Activated CD4-positive, alpha-beta T cell treated with anti-CD3 and anti-CD28 coated beads for 36 hours (primary cell): ENCODE data around the gene FH. TPM values are rescaled to one million over a fixed set of nuclear protein-coding genes. Genes with fewer than 3 reads are reported as not detected.

Experiments used
- ATAC-seq: fragments of 200-7000 bp; cut with Tn5 transposase; one replicate; pipeline ENCODE4 v1.10.0; 2021; ENCODE audit warnings: mild to moderate bottlenecking, moderate library complexity
- CTCF ChIA-PET: fragments of 350-600 bp; sonication (Branson Sonifier 250); formaldehyde crosslinking; loops from one replicate; lab custom pipeline; 2021; ENCODE audit warnings: antibody characterized with exemption; lab: Charles Lee
- POLR2A ChIA-PET: fragments of 350-600 bp; sonication (Branson Sonifier 250); formaldehyde crosslinking; loops from one replicate; lab custom pipeline; 2021; ENCODE audit warnings: antibody characterized with exemption, inconsistent platforms; lab: Charles Lee
- DNase-seq: peaks from one replicate; pipeline ENCODE4 v3.0.0-alpha.2; 2020
- H3K27ac Mint-ChIP-seq: one replicate; pipeline ENCODE4 v1.8.0; 2021; ENCODE audit warnings: mixed read lengths
- H3K27me3 Mint-ChIP-seq: one replicate; pipeline ENCODE4 v1.8.0; 2021; ENCODE audit warnings: mixed read lengths
- H3K36me3 Mint-ChIP-seq: one replicate; pipeline ENCODE4 v1.8.0; 2021; ENCODE audit warnings: low read depth, mixed read lengths
- H3K4me1 Mint-ChIP-seq: one replicate; pipeline ENCODE4 v1.8.0; 2021; ENCODE audit warnings: mixed read lengths
- H3K4me3 Mint-ChIP-seq: one replicate; pipeline ENCODE4 v1.8.0; 2021; ENCODE audit warnings: mild to moderate bottlenecking, moderate library complexity, mixed read lengths
- H3K9me3 Mint-ChIP-seq: one replicate; pipeline ENCODE4 v1.8.0; 2021; ENCODE audit warnings: low read depth, mixed read lengths
- intact Hi-C, 2 experiments: fragments of 100-400 bp; cut with DNase I in 1 of 2; cut with micrococcal nuclease in 1 of 2; formaldehyde crosslinking; loops; one replicate each; pipeline versions ENCODE4 v1.14.2 to v1.15.1; 2022 to 2024; cut with DNase I, micrococcal nuclease
- total RNA-seq, 2 experiments: library from RNA; stranded (reverse); gene quantifications; one replicate each; pipeline ENCODE4 v1.2.3, GENCODE V29; 2021

The FH gene
- total RNA-seq, 2 experiments from 2014 or later, result 80.2 to 94.3 TPM

DNA sequence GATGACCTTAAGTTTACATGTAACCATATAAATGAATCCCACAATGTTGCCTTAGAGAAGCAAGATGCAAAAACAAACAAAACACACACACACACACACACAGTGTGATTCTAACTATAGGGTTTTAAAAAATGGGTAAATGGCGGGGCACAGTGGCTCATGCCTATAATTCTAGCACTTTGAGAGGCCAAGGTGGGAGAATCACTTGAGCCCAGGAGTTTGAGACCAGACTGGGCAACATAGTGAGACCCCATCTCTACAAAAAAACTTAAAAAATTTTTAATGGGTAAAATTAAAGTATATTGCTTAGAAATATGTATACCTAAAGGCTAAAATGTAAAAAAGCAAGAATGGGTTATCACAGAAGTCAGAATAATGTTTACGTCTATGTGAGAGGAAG lies 28.5 kb upstream of the FH start:
- ATAC-seq, result no peak
- Mint-ChIP-seq H3K4me1 (peaks cover 27% of the 10 kb centered on the region), H3K9me3 (peaks cover 2% of the 10 kb centered on the region), H3K27ac (no peak overlapping the region), H3K27me3 (no peaks in the 10 kb centered on the region), H3K4me3 (no peak overlapping the region), H3K36me3 (peaks cover 1% of the 10 kb centered on the region)
- no peak for DNase-seq
- intact Hi-C loops, result no loop called here
- CTCF ChIA-PET, result interaction anchor here (1.4 kb wide), 1 partner anchor 11 kb away, joined by 3 read pairs; no protein-coding TSS in a partner anchor
- POLR2A ChIA-PET, result no interaction called here

DNA sequence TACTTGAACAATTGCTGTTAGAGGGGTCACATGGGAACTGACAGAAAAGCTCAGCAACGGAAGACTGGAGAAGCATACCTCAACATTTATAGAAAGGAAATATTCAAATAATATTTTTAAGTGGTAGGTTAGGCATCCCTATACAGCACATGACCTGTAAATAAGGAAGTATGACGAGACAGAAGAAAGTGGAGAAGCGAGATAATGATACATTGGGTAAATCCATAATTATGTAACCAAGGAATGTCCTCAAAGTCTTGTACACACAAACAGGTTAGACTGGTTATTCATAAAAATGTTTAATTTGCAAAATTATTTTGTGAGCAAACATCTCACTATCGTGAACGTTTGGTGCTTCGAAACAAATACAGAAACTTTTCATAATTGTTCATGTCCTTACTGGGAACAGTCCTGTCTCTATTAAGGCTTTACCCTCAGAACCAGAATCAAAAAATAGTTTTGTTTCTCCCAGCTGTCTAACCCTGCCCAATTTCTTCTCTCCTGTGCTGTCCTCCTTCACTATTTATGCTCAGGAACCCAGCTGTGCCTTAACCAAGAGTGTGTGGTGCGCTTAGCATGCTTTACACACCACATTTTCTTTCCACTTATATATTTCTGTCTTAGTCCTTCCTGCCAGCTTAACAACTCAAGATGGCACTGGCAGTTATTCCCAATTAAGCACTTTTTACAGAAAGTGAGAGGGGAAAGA lies 22.8 kb upstream of the FH start:
- no peak for DNase-seq
- peaks cover 6% of the 10 kb centered on the region for H3K9me3 Mint-ChIP-seq
- no peak for ATAC-seq
- H3K36me3 Mint-ChIP-seq, result peaks cover 4% of the 10 kb centered on the region
- POLR2A ChIA-PET, result no interaction called here
- CTCF ChIA-PET, result interaction anchor here (0.9 to 2.0 kb wide), 2 partner anchors 8 to 810 kb away, joined by 3 to 7 read pairs; no protein-coding TSS in a partner anchor
- no peaks in the 10 kb centered on the region for H3K27me3 Mint-ChIP-seq
- H3K27ac Mint-ChIP-seq, result no peak overlapping the region
- intact Hi-C loops, result no loop called here
- H3K4me3 Mint-ChIP-seq, result no peak overlapping the region
- peaks cover 6% of the 10 kb centered on the region for H3K4me1 Mint-ChIP-seq

DNA sequence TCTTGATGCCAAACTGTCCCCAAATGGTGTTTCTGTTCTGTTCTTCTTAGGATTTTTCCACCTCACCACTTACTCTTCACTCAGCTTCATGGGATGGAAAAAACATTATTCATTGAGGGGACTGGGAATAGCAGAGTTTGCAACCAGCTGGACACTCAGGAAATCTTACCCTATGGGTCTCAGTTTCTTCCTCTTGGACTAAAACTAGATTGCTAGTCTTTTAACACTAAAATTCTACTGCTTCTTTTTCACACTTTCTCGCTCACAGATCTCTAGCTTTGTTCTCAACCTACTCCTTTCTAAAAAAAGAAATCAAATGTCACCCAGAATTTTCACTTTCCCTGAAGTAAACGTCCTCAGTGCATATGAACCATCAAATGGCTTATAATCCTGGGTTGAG lies 17.4 kb upstream of the FH start:
- Mint-ChIP-seq H3K36me3 (peaks cover 5% of the 10 kb centered on the region), H3K27ac (peak overlapping the region; percentile 27), H3K27me3 (no peaks in the 10 kb centered on the region), H3K4me3 (no peak overlapping the region), H3K4me1 (peaks cover 34% of the 10 kb centered on the region), H3K9me3 (peaks cover 7% of the 10 kb centered on the region)
- DNase-seq (no peak), ATAC-seq (no peak)
- POLR2A ChIA-PET, result no interaction called here
- CTCF ChIA-PET, result interaction anchor here (0.6 to 2.4 kb wide), 10 partner anchors 9 to 360 kb away, joined by 3 to 8 read pairs (median 3); partner anchors contain the start of gene FH
- intact Hi-C loops, result no loop called here

DNA sequence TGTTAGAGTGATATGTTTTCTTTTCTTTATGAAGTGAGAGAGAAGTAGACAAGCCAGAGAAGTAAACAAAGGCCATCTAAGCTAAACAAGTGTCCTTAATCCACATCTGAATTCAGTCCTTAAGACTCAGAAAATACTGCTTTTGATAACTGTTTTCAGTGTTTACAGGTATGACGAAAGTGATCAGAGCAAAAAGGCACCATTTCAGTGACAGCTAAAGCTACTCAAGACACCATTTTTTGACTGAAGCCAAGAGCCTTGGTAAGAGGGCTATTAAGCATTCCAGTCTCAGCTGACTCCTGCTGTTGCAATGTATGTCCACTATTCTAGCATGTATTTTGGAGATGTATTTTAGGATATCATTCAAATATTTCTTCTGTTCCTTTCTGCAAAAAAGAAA lies 16.7 kb upstream of the FH start:
- ATAC-seq (no peak), DNase-seq (no peak)
- H3K36me3 Mint-ChIP-seq, result peaks cover 5% of the 10 kb centered on the region
- peaks cover 7% of the 10 kb centered on the region for H3K9me3 Mint-ChIP-seq
- H3K27ac Mint-ChIP-seq, result no peak overlapping the region
- ChIA-PET POLR2A (interaction anchor here (0.7 kb wide), 1 partner anchor 80 kb away, joined by 3 read pairs; no protein-coding TSS in a partner anchor), CTCF (interaction anchor here (1.0 to 2.4 kb wide), 7 partner anchors 14 to 462 kb away, joined by 3 to 8 read pairs (median 4); partner anchors contain the start of gene FH)
- no peak overlapping the region for H3K4me3 Mint-ChIP-seq
- no peaks in the 10 kb centered on the region for H3K27me3 Mint-ChIP-seq
- peaks cover 41% of the 10 kb centered on the region for H3K4me1 Mint-ChIP-seq
- intact Hi-C loops, result no loop called here

DNA sequence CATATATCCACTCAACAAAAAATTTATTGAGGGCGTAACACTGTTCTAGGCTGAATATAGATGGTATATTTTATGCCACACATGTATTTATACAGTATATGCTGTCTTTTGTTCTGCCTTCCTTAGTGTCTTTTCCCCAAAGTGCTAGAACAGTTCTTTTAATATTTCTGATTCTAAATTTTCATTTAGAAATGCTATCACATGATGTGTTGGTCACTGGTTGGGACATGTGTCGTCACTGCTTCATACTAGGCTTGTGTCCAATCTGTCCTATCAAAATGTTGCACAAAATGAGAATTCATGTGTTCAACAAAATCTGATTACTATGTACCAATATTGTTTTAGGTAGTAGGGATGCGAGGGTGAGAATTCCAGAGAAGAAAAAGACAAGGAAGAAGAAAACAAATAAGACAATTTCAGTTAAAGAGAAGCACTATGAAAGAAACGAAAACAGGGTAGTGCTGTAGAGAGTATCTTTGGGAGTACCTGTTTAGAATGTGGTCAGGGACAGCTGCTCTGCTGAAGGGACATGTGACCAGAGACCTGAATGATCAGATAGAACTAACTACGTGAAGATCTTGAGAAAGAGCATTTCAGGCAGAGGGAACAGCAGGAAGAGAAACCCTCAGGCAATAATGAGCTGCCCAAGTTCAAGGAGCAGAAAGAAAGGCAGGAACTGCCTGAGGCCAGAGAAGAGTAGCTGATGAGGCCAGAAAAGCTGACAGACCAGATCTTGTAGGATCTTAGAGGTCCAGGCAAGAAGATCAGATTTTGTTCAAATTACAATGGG lies 14.0 kb upstream of the FH start:
- DNase-seq (no peak), ATAC-seq (no peak)
- ChIA-PET CTCF (interaction anchor here (0.5 to 1.4 kb wide), 6 partner anchors 14 to 467 kb away, joined by 3 to 12 read pairs (median 3); partner anchors contain the start of gene FH), POLR2A (no interaction called here)
- Mint-ChIP-seq H3K4me1 (peaks cover 44% of the 10 kb centered on the region), H3K27ac (no peak overlapping the region), H3K36me3 (peaks cover 5% of the 10 kb centered on the region), H3K4me3 (no peak overlapping the region), H3K27me3 (peaks cover 1% of the 10 kb centered on the region), H3K9me3 (peaks cover 7% of the 10 kb centered on the region)
- intact Hi-C loops, result loop anchor here in 1 of 2 experiments (2.0 to 5.0 kb wide), 5 partner anchors 17 to 464 kb away; partner anchors contain the start of genes EXO1 and MAP1LC3C

DNA sequence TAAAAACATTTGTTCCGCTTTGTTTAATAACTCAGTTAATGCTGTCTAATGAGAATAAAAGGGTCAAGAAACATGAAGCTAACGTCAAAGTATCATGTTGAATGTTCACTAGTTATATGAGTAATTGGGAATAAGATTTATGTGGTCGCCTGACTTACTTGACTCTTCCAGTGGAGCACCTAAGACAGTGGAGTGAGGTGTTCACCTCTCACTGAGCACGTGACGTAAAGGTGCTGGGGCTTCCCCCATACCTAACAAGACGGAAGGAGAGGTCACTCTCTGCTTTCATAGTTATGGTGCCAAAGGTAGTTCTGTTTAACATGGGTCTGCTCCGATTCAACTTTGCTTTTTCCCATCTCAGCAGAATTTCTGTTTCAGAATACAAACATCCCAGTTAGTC lies 13.3 kb upstream of the FH start:
- ChIA-PET CTCF (interaction anchor here (0.7 to 1.4 kb wide), 8 partner anchors 8 to 100 kb away, joined by 3 to 12 read pairs (median 4); no protein-coding TSS in a partner anchor), POLR2A (no interaction called here)
- ATAC-seq (peak; percentile 62), DNase-seq (peak; percentile 36)
- no peak overlapping the region for H3K4me3 Mint-ChIP-seq
- H3K36me3 Mint-ChIP-seq, result peaks cover 5% of the 10 kb centered on the region
- peaks cover 3% of the 10 kb centered on the region for H3K27me3 Mint-ChIP-seq
- no peak overlapping the region for H3K27ac Mint-ChIP-seq
- intact Hi-C loops, result loop anchor here (1.0 to 5.0 kb wide), 8 partner anchors 18 to 464 kb away; partner anchors contain the start of genes EXO1 (in 1 of the 2) and MAP1LC3C (in 1 of the 2)
- peaks cover 43% of the 10 kb centered on the region for H3K4me1 Mint-ChIP-seq
- peaks cover 5% of the 10 kb centered on the region for H3K9me3 Mint-ChIP-seq

DNA sequence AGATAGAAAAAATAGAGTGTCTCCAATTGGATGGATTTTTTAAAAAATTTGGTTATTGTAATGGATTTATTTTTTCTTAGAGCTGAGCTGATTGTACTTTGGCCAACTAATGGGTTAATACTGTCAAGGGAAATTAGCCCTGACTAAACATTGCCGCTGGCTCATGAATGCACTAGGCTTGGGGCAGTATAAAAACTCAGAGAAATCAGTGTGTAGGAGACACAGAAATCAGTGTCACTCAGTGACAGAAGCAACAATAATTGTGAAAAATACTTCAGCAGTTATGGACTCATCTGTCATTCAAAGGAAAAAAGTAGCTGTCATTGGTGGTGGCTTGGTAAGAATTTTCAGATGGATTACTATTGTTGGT lies 12.6 kb upstream of the FH start, which contains the start of gene KMO:
KMO (plus strand) TSS at position 217 of the 370 bp plus-strand sequence; CDS start at position 284, 67 bp downstream.
- intact Hi-C loops, result loop anchor here (1.0 to 5.0 kb wide), 8 partner anchors 19 to 465 kb away; partner anchors contain the start of genes EXO1 (in 1 of the 2) and MAP1LC3C (in 1 of the 2)
- Mint-ChIP-seq H3K4me1 (peaks cover 37% of the 10 kb centered on the region), H3K4me3 (peak within 1 kb of the TSS; percentile 84), H3K36me3 (no peaks in the 10 kb centered on the region), H3K27me3 (peaks cover 3% of the 10 kb centered on the region), H3K9me3 (no peaks in the 10 kb centered on the region), H3K27ac (peak within 1 kb of the TSS; percentile 98)
- ChIA-PET CTCF (interaction anchor here (0.5 to 1.4 kb wide), 10 partner anchors 9 to 101 kb away, joined by 3 to 12 read pairs (median 3); no protein-coding TSS in a partner anchor), POLR2A (no interaction called here)
- ATAC-seq, result peak; percentile 43
- peak; percentile 14 for DNase-seq

DNA sequence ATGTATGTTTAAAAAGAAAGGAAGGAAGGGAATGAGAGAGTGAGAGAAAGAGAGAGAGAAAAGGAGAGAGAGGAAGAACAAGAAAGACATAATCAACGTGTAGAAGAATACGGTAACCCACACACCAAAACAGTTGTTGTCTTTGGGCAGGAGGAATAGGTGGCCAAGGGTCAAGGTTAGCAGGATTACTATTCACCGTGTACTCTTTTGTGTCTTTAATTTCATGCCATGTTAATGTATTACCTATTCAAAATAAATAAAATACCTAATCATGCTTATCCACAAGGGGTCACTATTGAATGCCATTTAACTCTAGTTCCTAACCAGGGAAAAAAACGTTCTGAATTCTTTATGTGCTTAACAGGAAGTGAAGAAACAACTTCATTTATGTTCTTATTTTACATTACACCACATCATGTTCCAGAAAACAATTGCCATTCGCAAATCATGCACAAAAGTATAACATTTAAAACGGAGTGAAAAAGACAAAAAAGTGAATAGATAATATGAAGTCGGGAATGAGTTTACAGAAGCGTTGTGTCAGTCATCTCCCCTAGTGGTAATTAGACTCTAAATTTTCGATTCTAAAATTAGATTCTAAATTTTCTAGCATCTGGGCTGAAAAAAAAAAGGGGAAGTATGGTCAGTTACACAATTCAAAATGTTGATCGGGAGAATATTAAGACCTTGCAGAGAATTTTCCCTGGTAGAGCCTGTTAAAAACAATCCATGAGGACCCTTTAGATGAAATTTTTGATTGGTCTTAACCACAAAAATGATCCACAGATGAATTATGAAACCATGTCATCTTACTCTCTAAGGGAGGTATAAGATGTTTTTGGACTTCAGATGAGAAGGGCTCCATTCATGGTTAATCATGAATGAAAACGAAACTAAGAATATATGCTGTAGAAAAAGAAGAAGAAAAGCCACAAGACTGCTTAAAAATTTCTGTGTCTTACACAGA lies 11.9 kb upstream of the FH start:
- CTCF ChIA-PET, result interaction anchor here (0.5 to 1.4 kb wide), 15 partner anchors 9 to 467 kb away, joined by 3 to 12 read pairs (median 3); partner anchors contain the start of gene MAP1LC3C
- Mint-ChIP-seq H3K4me1 (peaks cover 30% of the 10 kb centered on the region), H3K4me3 (peak overlapping the region; percentile 84), H3K27ac (peak overlapping the region; percentile 98), H3K27me3 (peaks cover 3% of the 10 kb centered on the region), H3K9me3 (no peaks in the 10 kb centered on the region), H3K36me3 (no peaks in the 10 kb centered on the region)
- DNase-seq (no peak), ATAC-seq (peak; percentile 77)
- POLR2A ChIA-PET, result no interaction called here
- intact Hi-C loops, result loop anchor here (1.0 to 5.0 kb wide), 15 partner anchors 11 to 485 kb away; partner anchors contain the start of genes EXO1 (in 1 of the 2), FH (in 1 of the 2) and MAP1LC3C (in 1 of the 2)

DNA sequence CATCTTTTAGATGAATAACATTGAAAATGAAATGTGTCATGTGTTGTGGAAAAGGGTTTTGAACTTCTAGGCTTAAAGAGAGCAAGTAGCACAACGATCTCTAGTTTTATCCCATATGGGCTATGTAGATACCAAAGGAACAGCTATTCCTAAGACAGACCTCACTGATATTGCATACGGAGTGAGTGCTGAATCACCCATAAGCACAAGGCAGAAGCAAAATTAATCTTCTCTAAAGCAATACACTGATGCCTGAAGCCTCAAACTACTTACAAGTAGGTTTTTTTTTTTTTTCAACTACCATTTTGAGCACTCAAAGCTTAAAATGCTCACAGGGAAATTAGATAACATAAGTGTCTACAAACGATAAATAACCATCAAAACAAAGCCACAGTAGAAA lies 7.6 kb upstream of the FH start:
- ChIA-PET CTCF (interaction anchor here (0.6 to 2.7 kb wide), 2 partner anchors 42 to 100 kb away, joined by 3 to 17 read pairs; no protein-coding TSS in a partner anchor), POLR2A (no interaction called here)
- H3K27ac Mint-ChIP-seq, result no peak overlapping the region
- no peak overlapping the region for H3K4me3 Mint-ChIP-seq
- peaks cover 31% of the 10 kb centered on the region for H3K27me3 Mint-ChIP-seq
- peaks cover 12% of the 10 kb centered on the region for H3K4me1 Mint-ChIP-seq
- DNase-seq (no peak), ATAC-seq (no peak)
- no peaks in the 10 kb centered on the region for H3K9me3 Mint-ChIP-seq
- H3K36me3 Mint-ChIP-seq, result no peaks in the 10 kb centered on the region
- intact Hi-C loops, result no loop called here

DNA sequence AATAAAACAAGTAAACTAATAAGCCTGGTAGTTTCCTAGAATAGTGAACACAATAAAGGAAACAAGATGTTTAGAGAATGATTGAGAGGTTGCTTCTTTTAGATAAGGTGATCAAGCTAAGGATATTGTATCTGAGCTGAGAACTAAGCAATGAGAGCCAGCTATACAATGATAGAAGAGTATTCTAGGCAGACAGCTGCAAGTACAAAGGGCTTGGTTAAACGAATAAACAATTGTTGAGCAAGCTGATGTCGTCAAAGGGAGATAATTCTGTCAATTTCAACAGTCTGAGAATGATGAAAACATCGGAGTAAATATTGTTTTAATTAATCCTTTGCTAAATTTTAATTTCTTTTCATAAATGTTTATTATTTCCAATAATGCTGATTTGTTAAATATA lies 5.5 kb upstream of the FH start:
- intact Hi-C loops, result no loop called here
- DNase-seq, result no peak
- Mint-ChIP-seq H3K9me3 (no peaks in the 10 kb centered on the region), H3K4me3 (no peak overlapping the region), H3K27ac (no peak overlapping the region), H3K27me3 (peaks cover 35% of the 10 kb centered on the region), H3K4me1 (no peaks in the 10 kb centered on the region), H3K36me3 (no peaks in the 10 kb centered on the region)
- ChIA-PET CTCF (no interaction called here), POLR2A (no interaction called here)
- ATAC-seq, result no peak
